ENCODE data around the gene MYO1D.
A peak's percentile ranks its signal among the peaks of the same experiment; 100 is the strongest.
"Not testable (repeated sequence)": the region's sequence is repeated elsewhere in the genome, so short reads cannot be mapped to it uniquely, and the experiment has no call there.

Gene MYO1D

DNA sequence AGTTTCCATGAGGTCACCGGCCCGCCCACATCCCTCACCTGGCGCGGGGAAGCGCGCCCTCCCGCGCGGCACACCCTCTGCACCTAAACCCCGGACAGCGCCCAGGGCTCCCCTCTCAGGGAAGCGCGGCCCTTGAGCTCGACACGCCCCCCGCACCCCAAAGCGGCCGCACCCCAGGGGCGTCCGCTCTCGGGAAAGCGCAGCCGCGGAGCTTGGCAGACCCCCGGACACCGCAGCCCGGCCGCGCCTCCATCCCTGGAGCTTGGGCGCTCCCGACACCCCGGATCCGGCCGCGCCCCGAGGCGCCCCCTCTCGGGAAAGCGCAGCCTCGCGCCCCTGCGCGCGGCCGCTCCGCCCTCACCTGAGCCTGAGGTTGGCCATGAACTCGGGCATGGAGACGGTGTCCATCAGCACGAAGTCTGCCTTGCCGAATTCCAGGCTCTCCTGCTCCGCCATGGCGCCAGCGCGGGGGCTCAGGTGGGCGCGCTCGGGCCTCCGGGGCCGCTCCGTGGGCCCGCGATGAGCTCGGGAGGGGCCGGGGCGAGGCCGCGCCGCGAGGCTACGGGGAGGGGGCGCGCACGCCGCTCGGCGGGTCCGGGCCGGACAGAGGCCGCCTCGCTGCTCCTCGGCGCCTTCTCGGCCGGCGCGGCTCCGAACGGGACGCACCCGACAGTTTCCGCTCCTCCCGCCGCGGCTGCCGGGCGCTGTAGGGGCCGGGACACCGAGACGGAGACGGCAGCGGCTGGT is at the start of gene MYO1D:
TSS of gene MYO1D (minus strand) at position 708 of the 747 bp plus-strand sequence. CDS start at position 456, 252 bp downstream.
- no peak for DNase-seq

DNA sequence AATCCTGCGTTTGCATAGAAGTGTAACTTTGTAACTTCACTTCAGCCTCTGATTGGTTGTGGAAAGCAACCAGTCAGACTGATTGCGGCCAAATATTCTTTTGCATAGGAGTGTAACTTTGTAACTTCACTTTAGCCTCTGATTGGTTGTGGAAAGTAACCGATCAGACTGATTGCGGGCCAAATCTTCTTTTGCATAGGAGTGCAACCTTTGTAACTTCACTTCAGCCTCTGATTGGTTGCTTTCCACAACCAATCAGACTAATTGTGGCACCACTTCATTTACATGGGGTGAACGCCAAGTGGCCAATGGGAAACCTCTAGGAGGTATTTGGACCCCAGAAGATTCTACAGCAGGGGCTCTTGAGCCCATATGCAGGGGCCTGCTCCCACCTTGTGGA is 49.3 kb upstream of the MYO1D start:
- no peak for DNase-seq

DNA sequence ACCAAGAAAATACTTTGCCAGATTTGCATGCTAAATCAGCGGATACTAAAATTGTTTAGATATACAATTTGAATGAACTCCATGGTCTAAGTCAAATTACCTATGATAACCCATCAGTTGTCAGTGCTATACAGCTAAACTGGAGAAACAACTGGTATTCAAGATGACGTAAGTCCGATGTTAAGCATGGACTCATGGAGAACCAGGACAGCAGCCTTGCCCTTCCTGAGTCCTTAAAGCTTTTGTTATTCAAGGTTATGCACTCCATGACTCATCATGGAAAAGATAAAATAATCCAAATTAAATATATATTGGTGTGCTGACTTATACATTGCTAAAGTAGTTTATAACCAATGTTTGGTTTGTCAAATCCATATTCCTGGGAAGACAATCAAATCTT is 47.0 kb upstream of the MYO1D start:
- not testable (repeated sequence) for DNase-seq

DNA sequence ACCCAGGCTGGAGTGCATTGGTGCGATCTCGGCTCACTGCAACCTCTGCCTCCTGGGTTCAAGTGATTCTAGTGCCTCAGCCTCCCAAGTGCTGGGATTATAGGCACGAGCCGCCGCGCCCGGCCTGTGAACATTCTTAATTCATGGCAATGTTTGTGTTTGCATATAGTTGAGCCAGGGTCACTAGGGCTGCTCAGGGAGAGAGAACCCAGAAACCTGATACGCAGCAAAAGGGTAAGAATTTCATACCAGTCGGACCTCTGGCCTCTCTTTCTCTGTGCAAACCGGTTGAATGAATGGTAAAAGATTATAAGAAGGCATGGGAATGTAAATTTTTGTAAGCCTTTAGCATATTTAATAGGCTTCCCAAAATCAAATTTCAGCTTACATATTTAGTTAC is 44.1 kb upstream of the MYO1D start:
- no peak for DNase-seq

DNA sequence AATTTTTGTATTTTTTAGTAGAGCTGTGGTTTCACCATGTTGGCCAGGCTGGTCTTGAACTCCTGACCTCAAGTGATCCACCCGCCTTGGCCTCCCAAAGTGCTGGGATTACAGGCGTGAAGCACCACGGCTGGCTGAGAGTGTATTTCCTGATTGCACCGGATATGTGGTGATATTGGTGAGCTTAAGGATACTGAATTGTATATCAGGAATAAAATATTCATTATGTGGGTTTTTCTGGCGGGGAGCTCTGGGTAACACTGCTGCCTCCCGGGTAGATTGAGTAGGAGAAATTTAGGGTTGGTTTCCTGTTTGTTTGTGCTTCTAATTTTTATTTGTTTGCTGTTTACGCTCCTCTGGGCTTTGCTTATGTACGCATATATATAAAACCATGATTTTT is 43.4 kb upstream of the MYO1D start:
- DNase-seq: no peak

DNA sequence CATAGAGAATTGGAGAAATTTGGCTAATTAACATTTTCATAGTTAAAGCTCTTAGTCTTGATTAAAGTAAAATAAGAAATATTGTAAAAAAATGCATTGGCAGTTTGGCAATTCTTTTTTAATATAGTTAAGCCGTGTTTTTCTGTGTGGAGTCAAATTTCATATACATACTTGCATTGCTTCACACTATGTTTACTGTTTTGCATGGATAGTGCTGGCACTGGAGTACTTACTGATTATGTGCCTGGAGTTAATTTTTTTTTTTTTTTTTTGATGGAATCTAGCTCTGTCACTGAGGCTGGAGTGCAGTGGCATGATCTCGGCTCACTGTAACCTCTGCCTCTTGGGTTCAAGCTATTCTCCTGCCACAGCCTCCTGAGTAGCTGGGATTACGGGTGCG is 43.0 kb upstream of the MYO1D start:
- not testable (repeated sequence) for DNase-seq

DNA sequence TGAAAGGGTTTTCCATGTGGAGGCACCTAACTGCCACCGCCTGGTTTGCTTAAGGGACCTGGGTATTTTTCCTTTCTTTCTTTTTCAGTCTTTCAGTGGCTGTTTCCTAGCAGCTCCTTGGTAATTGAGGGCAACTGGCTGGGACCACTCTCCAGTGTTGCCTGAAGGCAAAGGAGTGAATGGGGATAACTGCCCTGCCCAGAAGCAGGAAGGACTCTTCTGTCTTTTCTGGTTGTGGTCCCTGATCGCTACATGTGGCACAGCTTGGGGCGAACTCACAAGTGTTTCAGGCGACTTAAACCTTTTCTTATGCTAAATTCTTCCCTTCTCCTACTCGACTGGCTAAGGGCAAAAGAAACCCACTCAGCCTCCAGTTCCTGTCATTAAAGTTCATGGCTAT is 40.9 kb upstream of the MYO1D start:
- no peak for DNase-seq

DNA sequence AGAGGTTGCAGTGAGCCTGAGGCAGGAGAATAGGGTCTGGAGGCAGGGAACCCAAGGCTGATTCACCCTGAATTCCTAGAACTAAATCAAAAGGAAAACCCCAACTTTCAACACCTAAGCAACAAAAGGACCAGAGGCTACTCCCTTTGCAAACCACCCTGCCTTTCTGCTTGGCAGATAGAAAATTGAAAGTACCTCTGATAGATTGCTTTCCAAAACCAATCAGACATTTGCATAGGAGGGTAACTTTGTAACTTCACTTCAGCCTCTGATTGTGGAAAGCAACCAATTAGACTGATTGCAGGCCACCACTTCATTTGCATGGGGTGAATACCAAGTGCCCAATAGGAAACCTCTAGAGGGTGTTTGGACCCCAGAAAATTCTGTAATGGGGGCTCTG is 40.2 kb upstream of the MYO1D start:
- no peak for DNase-seq

DNA sequence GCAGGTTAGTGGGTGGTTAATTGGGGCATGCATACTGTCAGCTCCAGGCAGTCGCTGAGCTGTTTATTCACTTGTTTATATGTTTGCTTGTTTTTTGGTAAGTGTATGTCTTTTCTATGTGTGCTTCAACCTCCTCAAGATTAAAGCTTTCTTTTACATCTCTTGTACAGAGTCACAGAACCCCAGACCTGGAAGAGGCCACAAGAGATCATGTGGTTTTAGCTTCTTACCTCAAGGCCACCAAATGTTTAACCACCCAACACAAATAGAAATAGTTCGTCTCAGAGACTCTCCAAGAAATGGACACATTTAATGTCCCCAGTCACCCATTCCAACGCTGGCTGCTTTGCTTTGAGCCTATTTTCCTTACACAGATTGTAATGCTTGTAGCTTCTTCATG is 39.2 kb upstream of the MYO1D start:
- DNase-seq: no peak

DNA sequence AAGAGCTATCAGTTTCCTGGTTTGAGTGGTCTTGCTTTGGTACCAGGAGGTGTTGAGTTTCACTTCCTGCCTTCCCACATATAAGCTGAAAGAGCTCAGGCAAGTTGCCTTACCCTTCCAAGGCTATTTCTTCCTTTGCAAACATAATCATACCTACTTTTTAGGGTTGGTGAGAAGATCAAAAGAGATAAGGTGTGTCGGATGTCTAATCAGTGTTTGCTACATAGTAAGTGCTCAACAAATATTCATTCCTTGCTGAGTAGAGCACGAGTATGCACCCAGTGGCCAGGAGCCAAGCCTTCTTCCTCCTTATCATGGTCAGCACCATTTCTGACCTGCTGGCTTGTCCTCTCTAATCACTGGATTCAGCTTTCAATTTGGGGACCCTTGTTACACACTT is 38.3 kb upstream of the MYO1D start:
- DNase-seq: no peak

DNA sequence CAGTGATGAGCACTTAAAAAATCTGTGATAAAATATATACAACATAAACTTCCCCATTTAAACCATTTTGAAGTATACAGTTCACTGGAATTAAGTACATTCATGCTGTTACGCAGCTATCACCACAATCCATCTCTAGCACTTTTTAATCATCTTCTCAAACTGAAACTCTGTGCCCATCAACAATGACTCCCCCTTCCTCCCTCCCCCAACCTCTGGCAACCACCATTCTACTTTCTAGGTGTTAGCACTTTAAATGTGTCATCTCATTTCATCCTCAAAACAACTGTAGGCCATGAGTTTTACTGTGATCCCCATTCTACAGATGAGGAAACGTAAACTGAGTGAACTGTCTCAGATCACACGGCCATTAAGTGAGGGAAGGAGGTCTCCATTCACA is 37.3 kb upstream of the MYO1D start:
- DNase-seq: no peak

DNA sequence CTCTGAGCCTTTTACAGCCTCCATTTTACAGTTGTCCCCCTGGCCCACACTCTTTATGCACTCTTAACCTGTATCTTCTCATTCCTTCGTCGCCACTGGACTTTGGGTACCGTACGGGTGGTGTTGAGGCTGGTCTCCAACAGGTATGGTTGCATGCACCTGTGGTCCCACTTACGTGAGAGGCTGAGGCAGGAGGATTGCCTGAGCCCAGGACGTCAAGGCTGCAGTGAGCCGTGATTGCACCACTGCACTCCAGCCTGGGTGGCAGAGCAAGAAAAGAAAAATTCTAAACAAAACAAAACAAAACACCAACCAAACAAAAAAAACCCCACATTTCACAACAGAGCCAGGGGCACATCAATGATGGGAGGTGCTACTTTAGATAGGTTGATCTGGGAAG is 36.7 kb upstream of the MYO1D start:
- no peak for DNase-seq

DNA sequence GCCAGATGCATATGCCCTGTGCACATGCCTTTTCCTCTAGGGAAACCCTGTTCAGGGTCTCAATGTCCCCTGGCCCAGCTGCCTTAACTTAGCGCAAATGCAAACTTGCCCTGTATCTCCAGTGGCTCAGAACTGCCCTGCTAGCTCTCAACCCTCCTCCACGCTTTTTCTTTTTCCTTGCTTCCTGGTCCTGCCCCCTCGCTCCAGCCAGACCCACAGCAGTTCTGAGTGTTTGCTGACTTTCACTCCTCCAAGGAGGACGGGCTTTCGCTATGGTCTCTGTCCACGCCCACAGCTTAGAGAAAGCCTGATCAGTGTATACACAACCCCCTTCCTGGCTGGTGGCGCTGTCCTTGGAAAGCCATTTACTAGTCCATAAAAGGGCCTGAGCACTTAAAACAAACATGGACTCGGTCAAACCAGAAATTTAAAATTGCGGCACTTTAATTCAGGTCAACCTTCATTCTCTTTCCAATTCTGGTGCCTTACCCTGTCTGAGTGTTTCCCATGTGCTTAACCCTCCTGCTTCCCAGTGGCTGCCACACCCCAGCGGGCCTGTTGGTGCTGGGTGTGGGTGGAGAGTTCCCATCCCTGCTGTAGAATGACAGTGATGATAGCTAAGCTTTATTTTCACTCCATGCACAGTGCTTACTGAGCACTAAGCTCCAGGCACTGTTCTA is 35.4 kb upstream of the MYO1D start:
- no peak for DNase-seq

DNA sequence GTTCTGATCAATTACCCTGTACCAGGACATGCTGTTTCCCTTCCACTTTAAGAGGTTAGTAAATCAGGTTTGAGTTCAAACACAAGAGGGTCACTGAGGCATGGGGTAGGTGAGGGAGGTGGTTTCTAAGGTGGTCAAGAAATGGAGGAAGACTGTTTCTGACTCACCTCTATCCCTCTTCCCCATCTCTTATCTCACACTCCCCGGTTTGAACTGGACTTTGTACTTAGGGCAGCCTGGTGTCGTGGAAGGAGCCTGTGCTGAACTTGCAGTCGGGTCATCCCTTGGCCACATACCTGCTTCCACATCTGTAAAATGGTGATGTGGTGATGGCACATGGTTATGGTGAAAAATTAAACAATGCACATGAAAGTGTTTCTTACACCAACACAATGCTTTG is 33.8 kb upstream of the MYO1D start:
- DNase-seq: no peak

DNA sequence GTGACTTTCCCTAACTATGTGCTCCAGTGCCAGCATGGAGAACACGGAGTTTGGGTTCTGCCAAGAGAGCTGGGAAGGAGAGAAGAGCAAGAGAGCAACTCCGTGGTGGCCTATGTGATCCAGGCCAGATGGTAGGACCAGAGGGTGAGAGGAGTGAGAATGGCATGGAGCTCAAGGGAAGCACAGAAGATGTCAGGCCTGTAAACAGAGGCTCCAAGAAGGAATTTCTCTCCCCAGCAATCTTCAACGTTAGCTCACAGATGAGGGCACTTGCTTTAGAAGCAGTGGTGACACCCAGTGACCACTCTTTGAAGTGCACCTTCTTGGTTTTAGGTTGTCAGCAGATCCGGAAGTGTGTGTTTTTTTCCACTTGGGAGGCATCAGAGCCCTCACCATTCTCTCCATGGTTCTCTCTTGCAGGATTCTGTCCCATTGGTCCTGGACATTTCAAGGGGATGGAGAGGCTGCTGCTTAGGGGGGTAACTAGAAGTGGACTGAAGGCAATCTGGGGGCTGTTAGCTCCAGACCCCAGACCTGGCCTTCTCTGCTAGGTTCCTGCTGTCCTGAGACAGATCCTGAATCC is 33.0 kb upstream of the MYO1D start:
- peak; percentile 73 for DNase-seq

DNA sequence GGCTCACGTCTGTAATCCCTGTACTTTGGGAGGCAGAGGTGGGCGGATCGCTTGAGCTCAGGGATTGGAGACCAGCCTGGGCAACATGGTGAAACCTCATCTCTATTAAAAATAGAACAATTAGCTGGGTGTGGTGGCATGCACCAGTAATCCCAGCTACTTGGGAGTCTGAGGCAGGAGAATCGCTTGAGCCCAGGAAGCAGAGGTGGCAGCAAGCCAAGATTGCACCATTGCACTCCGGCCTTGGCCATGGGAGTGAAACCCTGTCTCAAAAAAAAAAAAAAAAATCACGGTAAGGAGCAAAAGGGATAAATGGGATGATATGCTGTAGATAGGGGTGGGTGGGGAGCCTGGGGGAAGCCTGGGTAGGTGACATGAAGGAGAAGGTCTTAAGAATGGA is 30.7 kb upstream of the MYO1D start:
- DNase-seq: no peak

DNA sequence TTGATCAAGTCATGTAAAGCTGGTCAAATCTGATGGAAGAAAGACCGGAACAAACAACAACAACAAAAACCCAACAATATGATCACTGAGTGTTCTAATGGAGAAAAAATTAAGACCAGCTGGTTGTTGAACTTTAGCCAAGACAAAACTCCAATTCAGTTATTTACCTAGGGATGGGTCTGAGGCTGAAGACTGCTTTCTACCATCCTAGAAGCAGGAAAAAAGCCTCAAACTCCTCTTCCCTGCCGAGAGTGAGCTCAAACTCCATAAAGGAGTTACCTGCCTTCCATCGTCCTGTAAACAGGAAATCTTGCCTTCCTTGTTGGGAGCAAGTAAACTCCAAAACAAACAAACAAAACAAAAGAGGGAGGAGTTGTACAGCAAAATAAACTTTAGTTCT is 28.0 kb upstream of the MYO1D start:
- DNase-seq: no peak

DNA sequence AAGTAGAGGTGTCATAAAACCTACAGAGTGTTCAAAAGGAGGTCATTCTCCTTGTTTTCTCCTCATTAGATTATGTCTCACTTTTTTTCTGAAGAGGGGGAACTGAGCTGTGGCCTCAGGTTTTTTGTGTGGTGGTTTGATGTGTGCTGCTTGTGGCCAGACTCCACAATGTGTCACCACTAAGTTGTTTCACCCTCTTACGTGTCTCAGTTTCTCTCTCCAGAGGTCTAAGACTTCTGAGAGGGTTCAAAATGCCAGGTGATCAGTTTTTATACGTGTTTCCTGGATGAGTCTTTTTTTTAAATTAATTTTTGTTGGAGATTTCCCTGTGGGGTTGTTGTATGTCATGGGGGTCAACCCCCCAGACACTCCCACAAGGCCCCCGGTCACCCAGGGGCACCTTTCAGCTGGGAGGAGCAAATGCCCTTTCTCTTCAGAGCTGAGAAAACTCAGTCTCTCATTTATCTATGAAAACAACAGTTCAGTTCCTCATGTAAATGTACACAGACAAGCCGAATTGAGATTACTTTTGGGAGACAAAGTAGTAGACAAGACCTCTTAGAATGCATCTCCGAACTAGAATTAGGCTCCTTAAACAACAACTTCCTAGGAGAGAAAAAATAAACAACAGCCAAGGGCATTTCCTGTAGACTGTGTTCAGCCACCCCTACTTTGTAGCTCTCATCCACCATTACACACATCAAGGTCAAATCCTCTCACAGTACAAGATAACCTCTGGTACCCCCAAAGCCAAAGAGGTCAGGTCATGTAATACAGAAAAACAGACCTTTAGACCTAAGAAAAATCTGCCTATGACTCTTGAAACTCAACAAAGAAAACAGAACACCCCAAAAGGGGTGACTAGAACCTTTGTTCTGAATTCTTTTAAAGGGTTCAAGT is 27.1 kb upstream of the MYO1D start:
- no peak for DNase-seq

DNA sequence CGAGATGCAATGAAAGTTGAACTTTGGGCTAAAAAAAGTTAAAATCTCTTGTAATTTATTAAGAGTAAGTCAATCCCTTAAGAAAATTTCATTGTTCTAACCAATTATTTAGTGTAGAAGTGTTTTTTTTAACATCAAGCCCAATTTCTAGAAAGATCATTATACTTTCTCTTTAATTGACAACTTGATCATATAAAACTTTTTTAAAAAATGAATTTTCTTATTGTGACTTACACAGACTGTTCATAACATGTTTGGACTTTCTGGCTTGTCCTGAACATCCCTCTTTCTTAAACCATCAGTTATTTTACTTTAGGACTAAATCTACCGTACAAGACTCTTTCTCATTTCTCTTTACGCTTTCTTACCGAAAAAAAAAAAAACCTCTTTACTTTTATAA is 24.8 kb upstream of the MYO1D start:
- no peak for DNase-seq

DNA sequence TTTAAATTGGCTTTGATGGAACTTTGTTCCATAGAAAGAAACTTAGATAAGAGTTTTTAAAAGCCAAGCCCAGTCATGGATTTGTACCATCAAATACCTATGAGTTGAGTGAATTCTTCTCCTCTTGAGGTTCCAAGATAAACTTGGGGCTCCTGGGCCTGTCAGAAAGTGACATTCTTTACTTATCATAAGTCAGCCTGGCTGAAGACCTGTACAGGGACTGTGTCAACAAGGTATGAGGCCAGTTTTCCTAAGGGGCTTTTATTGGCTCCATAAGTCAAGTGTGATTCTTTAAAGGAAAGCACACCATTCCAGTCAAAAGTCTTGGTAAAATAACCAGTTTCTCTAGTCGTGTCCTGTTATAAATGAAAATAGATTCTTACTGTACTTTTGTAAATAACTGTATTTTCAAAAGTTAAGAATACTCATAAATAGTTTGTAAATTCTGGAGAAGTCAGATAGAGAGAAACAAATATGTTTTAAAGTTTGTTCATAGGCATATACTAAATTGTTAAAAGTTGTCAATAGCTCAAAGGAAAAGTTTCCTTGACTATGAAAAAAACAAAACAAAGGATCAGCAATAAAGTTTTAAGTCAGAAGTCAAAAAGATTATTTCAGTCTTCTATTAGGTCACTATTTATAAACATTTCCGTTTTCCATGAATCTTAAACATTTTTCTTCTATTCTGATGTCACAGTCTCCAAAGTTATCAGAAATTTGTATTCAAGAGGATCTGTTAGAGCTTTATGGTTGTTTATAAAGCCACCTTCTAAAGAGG is 22.5 kb upstream of the MYO1D start:
- DNase-seq: no peak

DNA sequence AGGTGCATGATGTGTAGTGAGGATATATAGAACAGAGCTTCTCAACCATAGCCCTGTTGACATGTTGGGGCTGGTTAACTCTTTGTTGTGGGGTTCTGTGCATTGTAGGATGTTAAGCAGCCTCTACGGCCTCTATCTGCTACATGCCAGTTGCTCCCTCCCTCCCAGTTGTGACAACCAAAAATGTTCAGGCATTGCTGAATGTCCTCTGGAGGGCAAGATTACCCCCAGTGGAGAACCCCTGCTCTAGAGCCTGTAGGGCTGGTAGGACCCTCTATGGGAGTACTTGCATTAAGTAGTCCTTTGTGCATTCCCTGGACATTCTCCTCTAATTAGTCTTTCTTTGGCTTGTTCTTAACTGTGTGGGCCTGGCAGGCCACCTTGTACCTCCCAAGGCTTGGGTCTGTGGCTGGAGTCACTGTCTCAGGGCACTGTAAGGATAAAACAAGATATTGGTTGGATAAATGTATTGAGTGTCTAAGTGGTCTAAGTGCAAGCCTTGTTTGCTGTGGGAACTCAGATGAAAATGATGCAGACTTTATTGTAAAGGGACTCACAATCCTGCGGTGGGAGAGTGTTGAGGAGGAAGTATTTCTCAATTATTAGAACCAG is 19.8 kb upstream of the MYO1D start:
- no peak for DNase-seq

DNA sequence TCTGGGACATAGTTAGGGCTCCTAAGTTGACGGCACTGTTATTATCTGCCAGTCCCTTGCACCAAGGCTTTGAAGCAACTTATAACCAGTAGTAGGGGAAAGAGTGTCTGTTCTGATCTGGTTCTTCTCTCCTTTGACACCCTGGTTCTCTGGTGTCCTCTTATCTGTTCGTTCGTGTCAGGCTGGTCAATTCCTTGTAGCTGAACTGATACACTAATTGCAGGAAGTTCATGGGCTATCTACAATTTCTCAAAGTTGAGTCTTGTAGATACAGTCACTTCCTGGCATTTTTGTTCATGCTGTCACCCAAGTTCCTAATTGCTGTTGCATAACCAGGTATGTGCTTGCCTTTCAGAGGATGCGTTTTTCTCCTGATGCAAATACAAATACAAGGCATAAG is 17.3 kb upstream of the MYO1D start:
- no peak for DNase-seq
